Osteoblast (primary cell): ENCODE measurements around the gene NISCH. TPM values are rescaled to one million over a fixed set of nuclear protein-coding genes. Genes with fewer than 3 reads are reported as not detected.

Experiments used
- DNase-seq: peaks from one replicate; pipeline ENCODE4 v3.0.0; 2011; ENCODE audit warnings: low spot score, mixed read lengths; ENCODE audit not compliant: insufficient read length; ENCODE audit errors: missing footprints
- H2AFZ ChIP-seq: 2 replicates; pipeline ENCODE4 v1.6.0; 2011; ENCODE audit warnings: mild to moderate bottlenecking, low read length
- H3K27ac ChIP-seq: 2 replicates; pipeline ENCODE4 v1.5.1; 2011; ENCODE audit warnings: mild to moderate bottlenecking, low read depth, low read length, moderate library complexity
- H3K27me3 ChIP-seq: 2 replicates; pipeline ENCODE4 v1.6.0; 2012; ENCODE audit warnings: mild to moderate bottlenecking, control low read depth, inconsistent platforms, low read length, moderate library complexity; ENCODE audit not compliant: insufficient read depth
- H3K36me3 ChIP-seq: 2 replicates; pipeline ENCODE4 v1.5.1; 2011; ENCODE audit warnings: mild to moderate bottlenecking, low read length, control low read depth, moderate library complexity; ENCODE audit not compliant: insufficient read depth
- H3K4me1 ChIP-seq: 2 replicates; pipeline ENCODE4 v1.5.1; 2011; ENCODE audit warnings: mild to moderate bottlenecking, low read length, control low read depth, moderate library complexity; ENCODE audit not compliant: insufficient read depth
- H3K4me2 ChIP-seq: 2 replicates; pipeline ENCODE4 v1.6.0; 2011; ENCODE audit warnings: mild to moderate bottlenecking, low read length; ENCODE audit not compliant: insufficient read depth
- H3K4me3 ChIP-seq: fragments of 200-600 bp; sonication (generic); 3 replicates; pipeline ENCODE4 v1.5.1; 2012; ENCODE audit warnings: mild to moderate bottlenecking, low read length, inconsistent platforms; ENCODE audit not compliant: insufficient read depth
- H3K79me2 ChIP-seq: 2 replicates; pipeline ENCODE4 v1.6.0; 2012; ENCODE audit warnings: mild to moderate bottlenecking, low read length, control low read depth, inconsistent platforms; ENCODE audit not compliant: insufficient read depth
- H3K9me3 ChIP-seq: 2 replicates; pipeline ENCODE4 v1.5.1; 2011; ENCODE audit warnings: low read depth, low read length, control low read depth
- H4K20me1 ChIP-seq: 2 replicates; pipeline ENCODE4 v1.6.0; 2012; ENCODE audit warnings: mild to moderate bottlenecking, low read length, control low read depth; ENCODE audit not compliant: insufficient read depth
- CTCF ChIP-seq: IDR thresholded peaks from 2 replicates; pipeline ENCODE4 v1.5.1; 2011; ENCODE audit warnings: mild to moderate bottlenecking, low read depth, low read length, moderate library complexity; ENCODE audit errors: extremely low read depth
- total RNA-seq: library from RNA; depleted of rRNA; stranded (reverse); fragments of >200 nt; gene quantifications from 2 replicates; pipeline ENCODE4 v1.2.3, GENCODE V29; 2012

Gene NISCH
- total RNA-seq, 1 donor = 83.2 TPM

DNA sequence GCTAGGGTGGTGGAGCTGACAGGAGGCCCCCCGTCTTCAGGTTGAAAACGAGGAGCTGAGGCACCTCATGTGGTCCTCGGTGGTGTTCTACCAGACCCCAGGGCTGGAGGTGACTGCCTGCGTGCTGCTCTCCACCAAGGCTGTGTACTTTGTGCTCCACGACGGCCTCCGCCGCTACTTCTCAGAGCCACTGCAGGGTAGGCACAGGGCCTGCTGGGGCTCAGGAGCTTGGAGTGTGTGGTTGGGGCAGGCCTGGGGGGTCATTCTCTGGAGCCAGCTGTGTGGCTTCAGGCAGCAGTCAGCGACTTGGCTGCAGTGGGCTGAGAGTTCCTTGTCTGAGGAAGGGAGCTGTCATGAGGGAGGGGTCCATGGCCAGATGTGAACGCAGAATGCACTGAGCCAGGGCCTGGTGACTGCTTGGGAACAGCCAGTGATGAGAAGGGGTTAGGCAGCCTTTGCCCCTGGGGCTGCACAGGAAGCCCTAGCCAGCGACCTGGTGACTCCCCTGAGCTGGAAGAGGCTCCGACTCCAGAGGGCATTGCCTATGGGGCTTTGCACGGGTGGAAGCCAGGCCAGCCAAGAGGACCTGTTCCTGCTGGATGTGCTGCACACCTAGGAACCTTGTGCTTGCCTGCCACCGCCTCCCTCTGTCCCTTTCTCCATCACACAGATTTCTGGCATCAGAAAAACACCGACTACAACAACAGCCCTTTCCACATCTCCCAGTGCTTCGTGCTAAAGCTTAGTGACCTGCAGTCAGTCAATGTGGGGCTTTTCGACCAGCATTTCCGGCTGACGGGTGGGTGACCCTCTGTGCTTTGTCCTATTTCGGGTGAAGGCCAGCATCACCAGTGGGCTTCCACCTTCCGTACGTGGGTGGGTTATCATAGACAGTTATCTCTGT lies 34.9 kb downstream of the NISCH start:
- Histone ChIP-seq H3K27me3 (no peaks in the 10 kb centered on the region), H2AFZ (no peak overlapping the region), H3K4me2 (no peak overlapping the region), H4K20me1 (peaks cover 12% of the 10 kb centered on the region), H3K9me3 (no peaks in the 10 kb centered on the region), H3K4me1 (no peaks in the 10 kb centered on the region), H3K79me2 (no peaks in the 10 kb centered on the region), H3K27ac (no peak overlapping the region), H3K4me3 (no peak overlapping the region), H3K36me3 (peaks cover 56% of the 10 kb centered on the region)
- DNase-seq = no peak
- no peak for TF ChIP-seq CTCF

- H3K9me3 ChIP-seq = no peaks in the 10 kb centered on the region
- H3K79me2 ChIP-seq = no peaks in the 10 kb centered on the region
- no peak overlapping the region for H3K4me3 ChIP-seq
- DNase-seq = peak; percentile 90
- peaks cover 5% of the 10 kb centered on the region for H3K4me1 ChIP-seq
- peaks cover 12% of the 10 kb centered on the region for H4K20me1 ChIP-seq
- no peak overlapping the region for H2AFZ ChIP-seq
- peaks cover 53% of the 10 kb centered on the region for H3K36me3 ChIP-seq
- H3K27me3 ChIP-seq = no peaks in the 10 kb centered on the region
- no peak overlapping the region for H3K27ac ChIP-seq
- H3K4me2 ChIP-seq = no peak overlapping the region
- no peak for TF ChIP-seq CTCF
Measured at GRCh38 chr3:52490939-52491526, 35.6 kb downstream of the NISCH start.

- Histone ChIP-seq H3K27me3 (no peaks in the 10 kb centered on the region), H3K9me3 (no peaks in the 10 kb centered on the region), H3K36me3 (peaks cover 50% of the 10 kb centered on the region), H3K4me1 (peaks cover 7% of the 10 kb centered on the region), H2AFZ (no peak overlapping the region), H3K4me2 (no peak overlapping the region), H3K79me2 (no peaks in the 10 kb centered on the region), H3K4me3 (no peak overlapping the region), H3K27ac (no peak overlapping the region), H4K20me1 (peaks cover 12% of the 10 kb centered on the region)
- DNase-seq = no peak
- TF ChIP-seq CTCF = no peak
Measured at GRCh38 chr3:52492059-52492458, 36.7 kb downstream of the NISCH start.
